ENCODE measurements around the gene STAMBP. TPM values are rescaled to one million over a fixed set of nuclear protein-coding genes. Genes with fewer than 3 reads are reported as not detected.
"Not testable (repeated sequence)": the region's sequence is repeated elsewhere in the genome, so short reads cannot be mapped to it uniquely, and the experiment has no call there.

Gene STAMBP
- total RNA-seq, 2 experiments from 2014 or later: 51.1 to 51.2 TPM

- H3K9me3 Mint-ChIP-seq: no peaks in the 10 kb centered on the region
- no peak overlapping the region for H3K27ac Mint-ChIP-seq
- no peak overlapping the region for H3K4me3 Mint-ChIP-seq
- peaks cover 1% of the 10 kb centered on the region for H3K4me1 Mint-ChIP-seq
- no peak for DNase-seq
- no peaks in the 10 kb centered on the region for H3K27me3 Mint-ChIP-seq
- H3K36me3 Mint-ChIP-seq (ENCODE audit: low read depth): peaks cover 19% of the 10 kb centered on the region
- ChIA-PET POLR2A (no interaction called here), CTCF (no interaction called here)
Measured at GRCh38 chr2:73870084-73870483, 41.3 kb downstream of the STAMBP start.

GRCh38 chr2:73877071-73877802 lies 48.5 kb downstream of the STAMBP start:
- Mint-ChIP-seq H3K36me3 (ENCODE audit: low read depth) (no peaks in the 10 kb centered on the region), H3K4me3 (no peak overlapping the region), H3K9me3 (no peaks in the 10 kb centered on the region), H3K27ac (no peak overlapping the region), H3K27me3 (peaks cover 2% of the 10 kb centered on the region), H3K4me1 (peaks cover 3% of the 10 kb centered on the region)
- ChIA-PET POLR2A (no interaction called here), CTCF (interaction anchor here (0.6 kb wide), 1 partner anchor 428 kb away, joined by 3 read pairs; no protein-coding TSS in a partner anchor)
- no peak for DNase-seq

GRCh38 chr2:73877984-73878383 lies 49.2 kb downstream of the STAMBP start:
- H3K4me3 Mint-ChIP-seq; POLR2A ChIA-PET; H3K9me3 Mint-ChIP-seq; H3K36me3 Mint-ChIP-seq (ENCODE audit: low read depth); H3K27me3 Mint-ChIP-seq; H3K27ac Mint-ChIP-seq; H3K4me1 Mint-ChIP-seq; DNase-seq: not testable (repeated sequence)
- CTCF ChIA-PET: interaction anchor here (0.6 kb wide), 1 partner anchor 427 kb away, joined by 3 read pairs; no protein-coding TSS in a partner anchor

GRCh38 chr2:73885406-73885805 lies 56.6 kb downstream of the STAMBP start:
- Mint-ChIP-seq H3K27me3 (peaks cover 6% of the 10 kb centered on the region), H3K27ac (no peak overlapping the region), H3K4me1 (peaks cover 10% of the 10 kb centered on the region), H3K36me3 (ENCODE audit: low read depth) (no peaks in the 10 kb centered on the region), H3K9me3 (no peaks in the 10 kb centered on the region), H3K4me3 (no peak overlapping the region)
- ChIA-PET CTCF (no interaction called here), POLR2A (no interaction called here)
- DNase-seq: no peak

GRCh38 chr2:73886357-73886756 lies 57.6 kb downstream of the STAMBP start:
- H3K27ac Mint-ChIP-seq: no peak overlapping the region
- H3K27me3 Mint-ChIP-seq: peaks cover 4% of the 10 kb centered on the region
- DNase-seq: no peak
- H3K4me1 Mint-ChIP-seq: peaks cover 10% of the 10 kb centered on the region
- H3K9me3 Mint-ChIP-seq: no peaks in the 10 kb centered on the region
- H3K4me3 Mint-ChIP-seq: no peak overlapping the region
- H3K36me3 Mint-ChIP-seq (ENCODE audit: low read depth): no peaks in the 10 kb centered on the region
- ChIA-PET CTCF (no interaction called here), POLR2A (no interaction called here)

- DNase-seq; H3K27me3 Mint-ChIP-seq; H3K4me1 Mint-ChIP-seq; H3K9me3 Mint-ChIP-seq; POLR2A ChIA-PET; CTCF ChIA-PET; H3K4me3 Mint-ChIP-seq; H3K27ac Mint-ChIP-seq; H3K36me3 Mint-ChIP-seq (ENCODE audit: low read depth): not testable (repeated sequence)
Measured at GRCh38 chr2:73887596-73888353, 59.0 kb downstream of the STAMBP start.

GRCh38 chr2:73888388-73888787 lies 59.6 kb downstream of the STAMBP start:
- Mint-ChIP-seq H3K9me3 (no peaks in the 10 kb centered on the region), H3K27me3 (peaks cover 3% of the 10 kb centered on the region), H3K4me1 (peaks cover 10% of the 10 kb centered on the region), H3K36me3 (ENCODE audit: low read depth) (no peaks in the 10 kb centered on the region), H3K27ac (no peak overlapping the region), H3K4me3 (no peak overlapping the region)
- POLR2A ChIA-PET: no interaction called here
- DNase-seq: no peak
- CTCF ChIA-PET: no interaction called here

- Mint-ChIP-seq H3K4me3 (no peak overlapping the region), H3K4me1 (peaks cover 15% of the 10 kb centered on the region), H3K36me3 (ENCODE audit: low read depth) (no peaks in the 10 kb centered on the region), H3K9me3 (no peaks in the 10 kb centered on the region), H3K27me3 (peaks cover 3% of the 10 kb centered on the region), H3K27ac (no peak overlapping the region)
- ChIA-PET CTCF (no interaction called here), POLR2A (no interaction called here)
- DNase-seq: no peak
Measured at GRCh38 chr2:73889206-73889605, 60.4 kb downstream of the STAMBP start.

- Mint-ChIP-seq H3K36me3 (ENCODE audit: low read depth) (no peaks in the 10 kb centered on the region), H3K4me3 (no peak overlapping the region), H3K27me3 (peaks cover 3% of the 10 kb centered on the region), H3K4me1 (peaks cover 28% of the 10 kb centered on the region), H3K27ac (no peak overlapping the region), H3K9me3 (no peaks in the 10 kb centered on the region)
- CTCF ChIA-PET: no interaction called here
- POLR2A ChIA-PET: no interaction called here
- no peak for DNase-seq
Measured at GRCh38 chr2:73890301-73891092, 61.7 kb downstream of the STAMBP start.

GRCh38 chr2:73891276-73891901 lies 62.6 kb downstream of the STAMBP start:
- H3K27me3 Mint-ChIP-seq: peaks cover 3% of the 10 kb centered on the region
- no peaks in the 10 kb centered on the region for H3K9me3 Mint-ChIP-seq
- no peaks in the 10 kb centered on the region for H3K36me3 Mint-ChIP-seq (ENCODE audit: low read depth)
- ChIA-PET CTCF (interaction anchor here (0.6 kb wide), 1 partner anchor 33 kb away, joined by 3 read pairs; no protein-coding TSS in a partner anchor), POLR2A (no interaction called here)
- DNase-seq: no peak
- H3K4me3 Mint-ChIP-seq: no peak overlapping the region
- peaks cover 31% of the 10 kb centered on the region for H3K4me1 Mint-ChIP-seq
- no peak overlapping the region for H3K27ac Mint-ChIP-seq

- POLR2A ChIA-PET: no interaction called here
- H3K4me1 Mint-ChIP-seq: peaks cover 42% of the 10 kb centered on the region
- H3K36me3 Mint-ChIP-seq (ENCODE audit: low read depth): no peaks in the 10 kb centered on the region
- H3K9me3 Mint-ChIP-seq: no peaks in the 10 kb centered on the region
- H3K4me3 Mint-ChIP-seq: no peak within 1 kb of the TSS
- H3K27ac Mint-ChIP-seq: no peak within 1 kb of the TSS
- CTCF ChIA-PET: interaction anchor here (1.0 kb wide), 1 partner anchor 11 kb away, joined by 7 read pairs; no protein-coding TSS in a partner anchor
- DNase-seq: no peak
- H3K27me3 Mint-ChIP-seq: peaks cover 3% of the 10 kb centered on the region
Measured at GRCh38 chr2:73892631-73893329, 64.0 kb downstream of the STAMBP start, which contains the start of gene ACTG2. Gene ACTG2 (plus strand): TSS chr2:73893008. CDS start chr2:73901312, 8,304 bp downstream.

GRCh38 chr2:73893764-73894474 lies 65.2 kb downstream of the STAMBP start:
- DNase-seq: no peak
- Mint-ChIP-seq H3K36me3 (ENCODE audit: low read depth) (no peaks in the 10 kb centered on the region), H3K4me1 (peaks cover 40% of the 10 kb centered on the region), H3K27me3 (peaks cover 3% of the 10 kb centered on the region), H3K9me3 (no peaks in the 10 kb centered on the region), H3K27ac (no peak overlapping the region), H3K4me3 (no peak overlapping the region)
- POLR2A ChIA-PET: no interaction called here
- CTCF ChIA-PET: no interaction called here
